KOPT-K1 (cell line): ENCODE results near the gene GOT2.
A peak's percentile ranks its signal among the peaks of the same experiment; 100 is the strongest.
"Not testable (repeated sequence)": the region's sequence is repeated elsewhere in the genome, so short reads cannot be mapped to it uniquely, and the experiment has no call there.

Experiments used
- H3K27ac ChIP-seq: fragments of 200-600 bp; sonication (generic); 2 replicates; pipeline ENCODE4 v1.5.1; 2016; ENCODE audit warnings: antibody characterized with exemption, mild to moderate bottlenecking, low read depth, low read length; ENCODE audit not compliant: poor library complexity, severe bottlenecking
- H3K36me3 ChIP-seq: fragments of 200-600 bp; sonication (generic); 2 replicates; pipeline ENCODE4 v1.5.1; 2017; ENCODE audit warnings: antibody characterized with exemption, mild to moderate bottlenecking, low read length, moderate library complexity; ENCODE audit not compliant: insufficient read depth
- H3K9me3 ChIP-seq: fragments of 200-600 bp; sonication (generic); 2 replicates; pipeline ENCODE4 v1.5.1; 2017; ENCODE audit warnings: antibody characterized with exemption, low read length, mild to moderate bottlenecking; ENCODE audit not compliant: insufficient read depth, poor library complexity, severe bottlenecking

Gene GOT2

GRCh38 chr16:58732545-58733247 is 1.4 kb downstream of the GOT2 start:
- Histone ChIP-seq H3K9me3 (no peaks in the 10 kb centered on the region), H3K27ac (peak overlapping the region; percentile 77), H3K36me3 (peaks cover 41% of the 10 kb centered on the region)

DNA sequence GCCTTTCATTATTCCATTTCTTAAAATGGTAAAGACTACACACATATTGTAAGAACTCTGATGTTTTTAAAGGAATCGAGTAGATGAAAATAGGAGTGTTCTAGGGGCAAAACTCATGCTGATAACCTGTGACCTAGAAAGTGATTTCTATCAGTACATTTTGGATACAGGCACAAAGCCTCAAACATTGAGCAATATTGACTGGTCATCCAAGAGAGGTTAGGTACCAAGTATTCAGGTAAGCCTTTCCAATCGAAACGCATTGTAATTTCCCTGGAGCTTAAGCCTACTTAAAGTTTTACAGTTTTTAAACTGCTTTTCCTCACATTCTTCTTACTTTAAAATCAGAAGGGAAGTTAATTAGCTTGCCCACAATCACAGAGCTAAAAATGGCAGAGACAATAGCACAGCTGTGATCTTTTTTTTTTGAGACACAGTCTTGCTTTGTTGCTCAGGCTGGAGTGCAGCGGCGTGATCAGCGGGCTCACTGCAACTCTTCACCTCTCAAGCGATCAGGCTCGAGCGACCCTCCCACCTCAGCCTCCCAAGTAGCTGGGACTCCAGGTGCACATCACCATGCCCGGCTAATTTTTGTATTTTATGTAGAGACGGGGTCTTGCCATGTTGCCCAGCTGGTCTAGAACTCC is 3.3 kb downstream of the GOT2 start:
- no peak overlapping the region for H3K27ac ChIP-seq
- H3K9me3 ChIP-seq = no peaks in the 10 kb centered on the region
- H3K36me3 ChIP-seq = peaks cover 54% of the 10 kb centered on the region

- Histone ChIP-seq H3K9me3 (no peaks in the 10 kb centered on the region), H3K27ac (no peak overlapping the region), H3K36me3 (peaks cover 81% of the 10 kb centered on the region)
These were observed 6.1 kb downstream of the GOT2 start for GRCh38 chr16:58727796-58728568.

DNA sequence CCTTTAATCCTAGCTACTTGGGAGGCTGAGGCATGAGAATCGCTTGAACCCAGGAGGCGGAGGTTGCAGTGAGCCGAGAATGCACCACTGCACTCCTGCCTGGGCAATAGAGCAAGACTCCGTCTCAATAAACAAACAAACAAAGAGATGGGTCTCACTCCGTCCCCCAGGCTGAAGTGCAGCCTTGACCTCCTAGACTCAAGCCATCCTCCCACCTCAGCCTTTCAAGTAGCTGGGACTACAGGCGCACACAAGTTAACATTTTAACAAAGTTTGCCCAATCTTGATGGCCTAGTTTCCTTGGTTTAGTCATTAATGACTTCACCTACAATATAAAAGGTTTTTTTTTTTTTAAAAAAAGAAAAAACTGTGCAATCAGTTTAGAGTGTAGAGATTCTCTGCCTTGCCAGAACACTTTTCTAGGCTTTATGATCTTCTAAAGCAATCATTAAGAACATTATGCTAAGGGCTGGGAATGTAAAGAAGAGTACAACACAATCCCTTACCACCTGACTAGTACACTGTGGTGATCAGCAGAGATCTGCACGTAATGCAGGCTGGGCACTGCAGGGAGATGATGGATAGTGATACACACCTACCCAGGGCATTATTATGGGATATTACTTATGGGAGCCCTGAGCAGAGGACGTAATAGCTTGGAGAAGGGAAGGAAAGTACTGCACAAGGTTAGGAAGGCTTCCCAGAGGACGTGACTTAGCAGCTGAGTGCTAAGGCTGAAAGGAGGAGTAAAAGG is 6.9 kb downstream of the GOT2 start:
- H3K9me3 ChIP-seq = no peaks in the 10 kb centered on the region
- peaks cover 88% of the 10 kb centered on the region for H3K36me3 ChIP-seq
- H3K27ac ChIP-seq = no peak overlapping the region

DNA sequence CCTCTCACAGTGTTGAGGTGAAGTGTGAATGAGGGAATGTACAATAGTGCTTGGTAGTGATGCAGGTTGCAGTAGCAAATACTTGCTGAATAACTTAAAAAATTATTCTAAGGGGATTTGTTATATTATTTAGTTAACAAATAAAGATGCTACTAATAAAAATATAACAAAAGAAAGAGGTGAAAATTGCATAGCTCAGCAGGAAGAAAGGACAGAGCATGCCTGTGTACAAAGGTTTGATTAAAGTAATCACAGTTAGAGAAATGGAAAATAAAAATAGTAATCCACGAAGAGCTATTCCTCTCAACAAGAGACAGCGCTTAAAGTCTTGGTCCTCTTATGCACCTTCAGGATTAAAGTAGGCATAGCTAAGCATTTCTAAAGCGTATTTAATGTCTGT is 11.0 kb downstream of the GOT2 start:
- Histone ChIP-seq H3K27ac (no peak overlapping the region), H3K36me3 (peaks cover 93% of the 10 kb centered on the region), H3K9me3 (no peaks in the 10 kb centered on the region)

DNA sequence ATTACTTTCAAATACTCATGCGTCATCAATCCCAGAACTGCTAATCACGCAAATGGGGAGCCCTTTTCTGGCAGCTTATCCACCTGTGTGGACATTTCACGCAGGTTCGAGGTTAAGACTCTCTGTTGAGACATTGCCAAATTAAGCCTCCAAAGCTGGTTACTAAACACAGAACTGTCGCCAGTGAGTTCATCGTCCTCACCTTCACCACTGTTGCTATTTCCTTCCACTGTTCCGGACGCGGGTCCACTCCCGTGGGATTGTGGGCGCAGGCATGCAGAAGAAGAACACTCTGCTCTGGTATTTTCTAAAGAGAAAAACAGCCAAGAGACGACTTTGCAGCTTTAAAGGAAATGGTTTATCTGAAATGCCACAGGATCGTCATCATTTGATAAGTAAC is 16.1 kb downstream of the GOT2 start:
- H3K36me3 ChIP-seq = peaks cover 100% of the 10 kb centered on the region
- no peak overlapping the region for H3K27ac ChIP-seq
- H3K9me3 ChIP-seq = no peaks in the 10 kb centered on the region

DNA sequence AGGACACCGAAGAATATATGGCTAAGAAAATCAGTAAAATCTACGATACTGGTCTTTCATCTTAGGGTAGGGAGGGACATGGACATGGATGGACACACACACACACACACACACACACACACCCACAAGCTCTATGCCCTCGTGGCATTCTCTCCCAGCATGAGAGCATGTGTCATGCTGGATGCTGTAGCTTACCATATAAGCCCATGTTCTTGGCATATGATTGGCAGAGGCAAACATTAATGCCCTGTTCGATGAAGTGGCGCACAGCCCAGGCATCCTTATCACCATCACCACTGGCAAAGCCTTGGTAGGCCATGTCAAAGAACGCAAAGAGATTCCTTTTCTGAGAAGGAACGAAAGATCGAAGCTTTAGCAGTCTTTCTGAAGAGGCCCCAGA is 17.6 kb downstream of the GOT2 start:
- Histone ChIP-seq H3K36me3 (peaks cover 100% of the 10 kb centered on the region), H3K27ac (no peak overlapping the region)

GRCh38 chr16:58713742-58714141 is 20.4 kb downstream of the GOT2 start:
- Histone ChIP-seq H3K27ac (no peak overlapping the region), H3K36me3 (peaks cover 100% of the 10 kb centered on the region), H3K9me3 (no peaks in the 10 kb centered on the region)

More for the DNA sequence above, 17.6 kb downstream of the GOT2 start:
- H3K9me3 ChIP-seq = no peaks in the 10 kb centered on the region

DNA sequence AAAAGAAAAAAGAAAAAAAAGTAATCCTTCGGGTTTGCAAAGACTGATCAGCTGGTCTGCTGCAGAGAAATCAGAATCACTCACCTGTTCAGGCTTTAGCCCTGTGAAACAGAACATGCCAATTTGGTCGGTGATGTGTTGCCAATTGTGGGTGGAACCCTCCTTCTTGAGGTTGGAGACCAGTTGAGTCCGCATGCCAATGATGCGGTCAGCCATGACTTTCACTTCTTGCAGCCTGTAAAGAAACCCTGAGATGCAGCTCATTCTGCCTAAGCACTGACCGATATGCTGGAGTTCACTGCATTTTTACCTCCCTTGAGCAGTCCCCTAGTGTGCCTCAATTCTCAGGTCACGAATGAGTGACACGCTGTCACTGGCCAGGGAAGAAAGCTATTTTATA is 24.8 kb downstream of the GOT2 start:
- Histone ChIP-seq H3K36me3 (peaks cover 99% of the 10 kb centered on the region), H3K9me3 (no peaks in the 10 kb centered on the region), H3K27ac (no peak overlapping the region)

DNA sequence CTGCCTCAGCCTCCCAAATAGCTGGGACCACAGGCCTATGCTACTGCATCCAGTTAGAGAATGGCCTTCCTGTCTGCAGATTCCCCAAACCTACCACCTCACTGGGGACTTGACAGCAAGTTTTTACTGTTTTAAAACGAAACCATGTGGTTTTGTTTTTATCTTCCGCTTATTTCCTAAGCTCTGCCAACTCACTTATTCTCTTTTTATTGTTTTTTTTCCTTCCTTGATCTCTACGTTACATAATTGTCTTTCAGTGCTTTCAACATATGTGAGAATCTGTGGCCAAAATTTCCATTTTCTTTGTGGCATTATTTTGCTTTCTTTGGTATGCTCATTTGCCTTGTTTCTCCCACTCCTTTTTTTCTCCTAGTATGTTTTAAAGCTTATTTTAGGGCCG is 35.0 kb downstream of the GOT2 start:
- Histone ChIP-seq H3K9me3 (no peaks in the 10 kb centered on the region), H3K36me3 (no peaks in the 10 kb centered on the region), H3K27ac (no peak overlapping the region)

- Histone ChIP-seq H3K36me3 (no peaks in the 10 kb centered on the region), H3K9me3 (no peaks in the 10 kb centered on the region)
These were observed 38.7 kb downstream of the GOT2 start for GRCh38 chr16:58695368-58695767.

DNA sequence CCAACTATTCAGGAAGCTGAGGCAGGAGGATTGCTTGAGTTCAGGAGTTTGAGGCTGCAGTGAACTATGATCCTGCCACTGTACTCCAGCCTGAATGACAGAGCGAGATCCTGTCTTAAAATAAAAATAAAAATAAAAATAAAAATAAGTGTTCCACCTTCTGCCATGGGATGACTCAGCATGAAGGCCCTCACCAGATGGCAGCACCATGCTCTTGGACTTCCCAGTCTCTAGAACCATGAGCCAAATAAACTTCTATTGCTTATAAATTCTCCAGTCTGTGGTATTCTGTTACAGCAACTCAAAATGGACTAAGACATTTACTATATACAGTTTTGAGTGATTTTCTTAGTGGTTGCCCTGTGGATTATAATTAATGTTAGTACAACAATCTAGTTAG is 41.7 kb downstream of the GOT2 start:
- Histone ChIP-seq H3K36me3 (no peaks in the 10 kb centered on the region), H3K9me3 (no peaks in the 10 kb centered on the region), H3K27ac (no peak overlapping the region)

More at GRCh38 chr16:58695368-58695767, 38.7 kb downstream of the GOT2 start:
- H3K27ac ChIP-seq = no peak overlapping the region

GRCh38 chr16:58686985-58687706 is 47.0 kb downstream of the GOT2 start:
- H3K27ac ChIP-seq, H3K9me3 ChIP-seq, H3K36me3 ChIP-seq: not testable (repeated sequence)

DNA sequence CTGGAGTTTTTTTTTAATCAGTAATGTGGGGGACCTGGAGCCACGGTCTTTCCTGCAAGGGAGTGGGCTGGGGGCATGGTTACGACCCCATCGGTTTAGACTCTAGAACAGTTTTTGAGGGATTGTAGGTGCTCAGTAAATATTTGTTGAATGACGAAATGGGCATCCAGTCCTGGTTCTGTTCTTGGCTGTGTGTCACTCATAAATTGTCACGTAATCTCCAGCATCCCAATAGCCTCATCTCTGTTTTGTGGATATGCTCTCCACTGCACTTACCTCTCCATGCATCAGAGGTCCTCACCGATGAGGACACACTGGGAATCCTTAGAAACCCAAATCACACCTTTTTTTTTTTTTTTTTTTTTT is 49.0 kb downstream of the GOT2 start:
- Histone ChIP-seq H3K9me3 (no peaks in the 10 kb centered on the region), H3K27ac (no peak overlapping the region), H3K36me3 (no peaks in the 10 kb centered on the region)
